Tibial artery (tissue), 4 donors: ENCODE measurements around the gene KRT3.
"Not testable (repeated sequence)": the region's sequence is repeated elsewhere in the genome, so short reads cannot be mapped to it uniquely, and the experiment has no call there.

Source experiments
- DNase-seq, 2 donors: peaks; one replicate each; pipeline ENCODE4 v3.0.0-alpha.2; 2019
- H3K27ac ChIP-seq, 2 donors: fragments of 200-600 bp; sonication (generic) in 1 of 2; 1 replicate in 1 of 2; 2 replicates in 1 of 2; pipeline ENCODE4 v1.5.1; 2018 to 2019; ENCODE audit warnings: mild to moderate bottlenecking in 1 of 2
- H3K27me3 ChIP-seq, 2 donors: fragments of 200-600 bp; sonication (generic) in 1 of 2; one replicate each; pipeline versions ENCODE4 v1.5.1 to v1.6.0; 2016 to 2019
- H3K36me3 ChIP-seq, 3 donors: fragments of 200-600 bp; sonication (generic) in 2 of 3; one replicate each; pipeline ENCODE4 v1.5.1; 2016 to 2019; ENCODE audit warnings: mild to moderate bottlenecking in 2 of 3
- H3K4me1 ChIP-seq, 4 donors: fragments of 200-600 bp; sonication (generic) in 2 of 4; 1 replicate in 3 of 4; 2 replicates in 1 of 4; pipeline ENCODE4 v1.5.1; 2016 to 2019
- H3K4me3 ChIP-seq, 2 donors: fragments of 200-600 bp; sonication (generic) in 1 of 2; 1 replicate in 1 of 2; 2 replicates in 1 of 2; pipeline ENCODE4 v1.5.1; 2018 to 2019; ENCODE audit warnings: mild to moderate bottlenecking in 2 of 2
- H3K9me3 ChIP-seq, 3 donors: fragments of 200-600 bp; sonication (generic) in 1 of 3; one replicate each; pipeline ENCODE4 v1.5.1; 2016 to 2019
- CTCF ChIP-seq, 2 experiments: fragments of 200-600 bp in 1 of 2; fragments of 450-650 bp in 1 of 2; IDR thresholded peaks; one replicate each; pipeline ENCODE4 v1.5.1; 2017 to 2019; ENCODE audit warnings: antibody characterized with exemption in 2 of 2, mild to moderate bottlenecking in 1 of 2, moderate library complexity in 1 of 2
- intact Hi-C: fragments of 100-400 bp; cut with DNase I; formaldehyde crosslinking; loops from one replicate; pipeline ENCODE4 v1.15.0; 2023; ENCODE audit warnings: low total_unique reads

KRT3 gene

GRCh38 chr12:52755533-52755932 lies 40.4 kb downstream of the KRT3 start:
- no peak overlapping the region for H3K4me3 ChIP-seq
- peaks cover 2 to 10% (median 8%) of the 10 kb centered on the region in 3 donors for H3K9me3 ChIP-seq
- H3K4me1 ChIP-seq, result no peaks in the 10 kb centered on the region
- DNase-seq, result no peak
- intact Hi-C loops, result no loop called here
- no peak overlapping the region for H3K27ac ChIP-seq
- TF ChIP-seq CTCF (IDR thresholded peaks at IDR 0.05), result no peak
- H3K36me3 ChIP-seq, result no peaks in the 10 kb centered on the region
- peaks cover 0 to 26% of the 10 kb centered on the region in 2 donors for H3K27me3 ChIP-seq

- intact Hi-C loops, result no loop called here
- no peak for DNase-seq
- no peak overlapping the region for H3K4me3 ChIP-seq
- no peaks in the 10 kb centered on the region for H3K9me3 ChIP-seq
- no peak for TF ChIP-seq CTCF (IDR thresholded peaks at IDR 0.05)
- H3K27ac ChIP-seq, result no peak overlapping the region
- no peaks in the 10 kb centered on the region for H3K4me1 ChIP-seq
- peaks cover 0 to 26% of the 10 kb centered on the region in 2 donors for H3K27me3 ChIP-seq
- no peaks in the 10 kb centered on the region for H3K36me3 ChIP-seq
Observed at GRCh38 chr12:52754135-52754534, 41.8 kb downstream of the KRT3 start.

- DNase-seq, result no peak
- no peaks in the 10 kb centered on the region for H3K36me3 ChIP-seq
- intact Hi-C loops, result no loop called here
- H3K4me1 ChIP-seq, result no peaks in the 10 kb centered on the region
- no peak for TF ChIP-seq CTCF (IDR thresholded peaks at IDR 0.05)
- H3K9me3 ChIP-seq, result no peaks in the 10 kb centered on the region
- H3K4me3 ChIP-seq, result no peak overlapping the region
- H3K27me3 ChIP-seq, result peaks cover 0 to 24% of the 10 kb centered on the region in 2 donors
- no peak overlapping the region for H3K27ac ChIP-seq
Observed at GRCh38 chr12:52753283-52753682, 42.6 kb downstream of the KRT3 start.

- Histone ChIP-seq H3K27me3 (peaks cover 0 to 23% of the 10 kb centered on the region in 2 donors), H3K4me1 (no peaks in the 10 kb centered on the region), H3K9me3 (no peaks in the 10 kb centered on the region), H3K36me3 (no peaks in the 10 kb centered on the region), H3K4me3 (no peak overlapping the region), H3K27ac (no peak overlapping the region)
- intact Hi-C loops, result no loop called here
- no peak for DNase-seq
- TF ChIP-seq CTCF (IDR thresholded peaks at IDR 0.05), result no peak
Observed at GRCh38 chr12:52752516-52752915, 43.4 kb downstream of the KRT3 start.

GRCh38 chr12:52751795-52752194 lies 44.1 kb downstream of the KRT3 start:
- Histone ChIP-seq H3K36me3 (no peaks in the 10 kb centered on the region), H3K27ac (no peak overlapping the region), H3K27me3 (peaks cover 0 to 27% of the 10 kb centered on the region in 2 donors), H3K4me3 (no peak overlapping the region), H3K9me3 (no peaks in the 10 kb centered on the region), H3K4me1 (no peaks in the 10 kb centered on the region)
- no peak for TF ChIP-seq CTCF (IDR thresholded peaks at IDR 0.05)
- intact Hi-C loops, result no loop called here
- DNase-seq, result no peak

- H3K4me1 ChIP-seq, intact Hi-C loops, H3K36me3 ChIP-seq, H3K27ac ChIP-seq, DNase-seq, H3K9me3 ChIP-seq, H3K4me3 ChIP-seq: not testable (repeated sequence)
- peaks cover 0 to 29% of the 10 kb centered on the region in 2 donors for H3K27me3 ChIP-seq
Observed at GRCh38 chr12:52750532-52750931, 45.4 kb downstream of the KRT3 start.
